ENCODE results near the gene ARHGEF25. TPM values are rescaled to one million over a fixed set of nuclear protein-coding genes. Genes with fewer than 3 reads are reported as not detected.
A peak's percentile ranks its signal among the peaks of the same experiment; 100 is the strongest.

The ARHGEF25 gene
- total RNA-seq, 1 experiment from 2014 or later: not detected

DNA sequence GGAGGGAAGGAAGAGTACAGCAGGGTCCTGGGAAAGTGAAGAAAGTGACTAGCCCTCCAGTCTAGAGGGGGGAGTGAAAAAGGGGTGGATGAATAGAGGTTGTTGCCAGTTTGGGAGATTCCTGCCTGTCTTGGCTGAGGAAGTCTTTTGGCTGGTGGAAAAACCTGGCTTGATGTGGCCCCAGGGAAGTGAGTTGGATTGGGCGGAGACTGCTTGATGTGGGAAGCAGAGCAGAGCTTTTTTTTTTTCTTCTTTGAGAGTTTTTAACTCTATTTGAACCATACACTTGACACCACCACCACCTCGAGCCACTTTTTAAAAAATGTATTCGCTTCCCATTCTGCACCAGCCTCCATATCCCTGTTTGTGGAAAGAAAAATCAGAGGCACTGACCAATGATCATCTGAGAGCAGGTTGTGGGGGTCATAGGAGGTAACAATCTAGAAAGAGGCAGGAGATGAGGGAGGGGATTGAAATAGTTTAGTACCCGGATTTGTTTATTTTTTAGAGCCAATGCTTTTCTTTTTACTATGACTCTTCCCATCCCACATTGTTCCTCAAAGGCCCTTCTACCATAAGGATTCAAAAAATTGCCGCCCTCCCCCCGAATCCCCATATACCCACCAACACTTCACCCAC, 7.3 kb upstream of the ARHGEF25 start:
- peak overlapping the region; percentile 85 for H3K9ac ChIP-seq (ENCODE audit: low read length)
- no peaks in the 10 kb centered on the region for H3K79me2 ChIP-seq (ENCODE audit: low read length)
- no peaks in the 10 kb centered on the region for H4K20me1 ChIP-seq (ENCODE audit: insufficient read depth, low read depth, low read length)
- H3K27me3 ChIP-seq (ENCODE audit: low read length): no peaks in the 10 kb centered on the region
- no peaks in the 10 kb centered on the region for H3K9me3 ChIP-seq (ENCODE audit: low read length)
- H3K9me2 ChIP-seq (replicated peaks; ENCODE audit: insufficient read depth, low read length): no peaks in the 10 kb centered on the region
- no peak overlapping the region for H3K27ac ChIP-seq (ENCODE audit: low read length)
- no peak overlapping the region for H2AFZ ChIP-seq (ENCODE audit: low read length)
- H3K4me2 ChIP-seq (ENCODE audit: low read depth, low read length, poor library complexity, severe bottlenecking): peak overlapping the region; percentile 85
- H3K36me3 ChIP-seq (ENCODE audit: insufficient read depth, low read length): no peaks in the 10 kb centered on the region
- no peak for DNase-seq
- peaks cover 13% of the 10 kb centered on the region for H3K4me1 ChIP-seq (ENCODE audit: low read length)
- H3K4me3 ChIP-seq (ENCODE audit: low read length): peak overlapping the region; percentile 81

DNA sequence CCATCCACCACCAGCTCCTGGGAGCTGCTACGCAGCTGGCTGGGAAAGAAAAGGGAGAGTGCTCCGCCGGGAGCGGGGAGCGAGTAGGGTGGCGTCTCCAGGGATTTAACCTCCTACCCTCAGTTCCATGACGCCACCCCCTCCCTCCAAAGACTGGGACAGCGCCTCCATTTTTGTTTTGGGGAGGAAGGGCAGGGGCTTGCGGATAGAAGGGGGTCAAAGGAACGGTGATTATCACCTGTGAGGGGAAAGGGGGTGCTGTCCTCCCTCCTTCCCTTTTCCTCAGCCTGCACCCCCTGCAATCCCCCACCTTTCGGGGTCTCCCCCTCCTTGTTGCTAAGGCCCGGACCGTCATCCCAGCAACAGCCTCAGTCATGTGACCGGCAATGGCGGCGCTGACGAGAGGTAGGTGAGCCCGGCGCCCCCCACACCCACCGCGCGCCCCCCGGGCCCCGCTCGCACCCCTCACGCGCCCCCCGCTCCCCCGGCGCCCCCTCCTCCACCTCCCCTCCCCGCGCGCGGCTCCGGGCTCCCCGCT, 6.7 kb upstream of the ARHGEF25 start, which contains the start of gene DTX3:
TSS of gene DTX3 (plus strand) at position 371 of the 538 bp plus-strand sequence. CDS start 1,694 bp downstream, outside the sequence.
- Histone ChIP-seq H3K4me2 (ENCODE audit: low read depth, low read length, poor library complexity, severe bottlenecking) (peak within 1 kb of the TSS; percentile 85), H3K79me2 (ENCODE audit: low read length) (no peaks in the 10 kb centered on the region), H3K9ac (ENCODE audit: low read length) (peak within 1 kb of the TSS; percentile 85), H3K4me3 (ENCODE audit: low read length) (peak within 1 kb of the TSS; percentile 81), H3K27ac (ENCODE audit: low read length) (peak within 1 kb of the TSS; percentile 61), H3K27me3 (ENCODE audit: low read length) (no peaks in the 10 kb centered on the region), H4K20me1 (ENCODE audit: insufficient read depth, low read depth, low read length) (no peaks in the 10 kb centered on the region), H3K36me3 (ENCODE audit: insufficient read depth, low read length) (no peaks in the 10 kb centered on the region), H3K4me1 (ENCODE audit: low read length) (peaks cover 13% of the 10 kb centered on the region), H3K9me2 (replicated peaks; ENCODE audit: insufficient read depth, low read length) (no peaks in the 10 kb centered on the region), H3K9me3 (ENCODE audit: low read length) (no peaks in the 10 kb centered on the region), H2AFZ (ENCODE audit: low read length) (no peak within 1 kb of the TSS)
- peak; percentile 67 for DNase-seq

GRCh38 chr12:57604992-57605810, 6.0 kb upstream of the ARHGEF25 start:
- no peaks in the 10 kb centered on the region for H3K9me3 ChIP-seq (ENCODE audit: low read length)
- H3K27me3 ChIP-seq (ENCODE audit: low read length): no peaks in the 10 kb centered on the region
- DNase-seq: peak; percentile 56
- H3K9ac ChIP-seq (ENCODE audit: low read length): peak overlapping the region; percentile 85
- peak overlapping the region; percentile 81 for H3K4me3 ChIP-seq (ENCODE audit: low read length)
- no peak overlapping the region for H2AFZ ChIP-seq (ENCODE audit: low read length)
- H3K4me1 ChIP-seq (ENCODE audit: low read length): peaks cover 13% of the 10 kb centered on the region
- peak overlapping the region; percentile 85 for H3K4me2 ChIP-seq (ENCODE audit: low read depth, low read length, poor library complexity, severe bottlenecking)
- H3K36me3 ChIP-seq (ENCODE audit: insufficient read depth, low read length): no peaks in the 10 kb centered on the region
- no peaks in the 10 kb centered on the region for H3K9me2 ChIP-seq (replicated peaks; ENCODE audit: insufficient read depth, low read length)
- H3K27ac ChIP-seq (ENCODE audit: low read length): peak overlapping the region; percentile 61
- H4K20me1 ChIP-seq (ENCODE audit: insufficient read depth, low read depth, low read length): no peaks in the 10 kb centered on the region
- H3K79me2 ChIP-seq (ENCODE audit: low read length): no peaks in the 10 kb centered on the region

GRCh38 chr12:57605811-57606311, 5.4 kb upstream of the ARHGEF25 start:
- Histone ChIP-seq H3K4me1 (ENCODE audit: low read length) (peaks cover 13% of the 10 kb centered on the region), H4K20me1 (ENCODE audit: insufficient read depth, low read depth, low read length) (no peaks in the 10 kb centered on the region), H3K9ac (ENCODE audit: low read length) (peak overlapping the region; percentile 85), H3K9me2 (replicated peaks; ENCODE audit: insufficient read depth, low read length) (no peaks in the 10 kb centered on the region), H2AFZ (ENCODE audit: low read length) (no peak overlapping the region), H3K4me3 (ENCODE audit: low read length) (peak overlapping the region; percentile 81), H3K27ac (ENCODE audit: low read length) (no peak overlapping the region), H3K4me2 (ENCODE audit: low read depth, low read length, poor library complexity, severe bottlenecking) (peak overlapping the region; percentile 85), H3K27me3 (ENCODE audit: low read length) (no peaks in the 10 kb centered on the region), H3K36me3 (ENCODE audit: insufficient read depth, low read length) (no peaks in the 10 kb centered on the region), H3K9me3 (ENCODE audit: low read length) (no peaks in the 10 kb centered on the region), H3K79me2 (ENCODE audit: low read length) (no peaks in the 10 kb centered on the region)
- DNase-seq: no peak

- no peak overlapping the region for H3K4me3 ChIP-seq (ENCODE audit: low read length)
- no peak overlapping the region for H3K4me2 ChIP-seq (ENCODE audit: low read depth, low read length, poor library complexity, severe bottlenecking)
- no peak overlapping the region for H3K9ac ChIP-seq (ENCODE audit: low read length)
- no peaks in the 10 kb centered on the region for H3K9me2 ChIP-seq (replicated peaks; ENCODE audit: insufficient read depth, low read length)
- no peaks in the 10 kb centered on the region for H3K9me3 ChIP-seq (ENCODE audit: low read length)
- no peaks in the 10 kb centered on the region for H3K36me3 ChIP-seq (ENCODE audit: insufficient read depth, low read length)
- H2AFZ ChIP-seq (ENCODE audit: low read length): no peak overlapping the region
- no peaks in the 10 kb centered on the region for H3K27me3 ChIP-seq (ENCODE audit: low read length)
- H3K4me1 ChIP-seq (ENCODE audit: low read length): peaks cover 17% of the 10 kb centered on the region
- no peaks in the 10 kb centered on the region for H3K79me2 ChIP-seq (ENCODE audit: low read length)
- no peak overlapping the region for H3K27ac ChIP-seq (ENCODE audit: low read length)
- DNase-seq: no peak
- no peaks in the 10 kb centered on the region for H4K20me1 ChIP-seq (ENCODE audit: insufficient read depth, low read depth, low read length)
These were observed 4.8 kb upstream of the ARHGEF25 start for GRCh38 chr12:57606399-57606798.

DNA sequence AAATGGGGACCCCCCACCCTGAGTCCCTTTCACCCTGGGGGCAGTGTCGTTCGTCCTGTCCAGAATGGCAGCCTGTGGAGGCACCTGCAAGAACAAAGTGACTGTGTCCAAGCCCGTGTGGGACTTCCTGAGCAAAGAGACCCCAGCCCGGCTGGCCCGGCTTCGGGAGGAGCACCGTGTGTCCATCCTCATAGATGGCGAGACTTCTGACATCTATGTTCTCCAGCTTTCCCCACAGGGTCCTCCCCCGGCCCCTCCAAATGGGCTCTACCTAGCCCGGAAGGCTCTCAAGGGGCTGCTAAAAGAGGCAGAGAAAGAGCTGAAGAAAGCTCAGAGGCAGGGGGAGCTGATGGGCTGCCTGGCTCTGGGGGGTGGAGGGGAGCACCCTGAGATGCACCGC, 4.4 kb upstream of the ARHGEF25 start:
- Histone ChIP-seq H3K79me2 (ENCODE audit: low read length) (no peaks in the 10 kb centered on the region), H3K4me3 (ENCODE audit: low read length) (no peak overlapping the region), H2AFZ (ENCODE audit: low read length) (no peak overlapping the region), H3K4me2 (ENCODE audit: low read depth, low read length, poor library complexity, severe bottlenecking) (no peak overlapping the region), H3K4me1 (ENCODE audit: low read length) (peaks cover 19% of the 10 kb centered on the region), H3K9ac (ENCODE audit: low read length) (no peak overlapping the region), H4K20me1 (ENCODE audit: insufficient read depth, low read depth, low read length) (no peaks in the 10 kb centered on the region), H3K9me3 (ENCODE audit: low read length) (no peaks in the 10 kb centered on the region), H3K27me3 (ENCODE audit: low read length) (no peaks in the 10 kb centered on the region), H3K9me2 (replicated peaks; ENCODE audit: insufficient read depth, low read length) (no peaks in the 10 kb centered on the region), H3K36me3 (ENCODE audit: insufficient read depth, low read length) (no peaks in the 10 kb centered on the region), H3K27ac (ENCODE audit: low read length) (no peak overlapping the region)
- DNase-seq: no peak

- Histone ChIP-seq H3K4me3 (ENCODE audit: low read length) (no peak overlapping the region), H3K9ac (ENCODE audit: low read length) (no peak overlapping the region), H3K27me3 (ENCODE audit: low read length) (no peaks in the 10 kb centered on the region), H2AFZ (ENCODE audit: low read length) (no peak overlapping the region), H3K4me1 (ENCODE audit: low read length) (peaks cover 19% of the 10 kb centered on the region), H4K20me1 (ENCODE audit: insufficient read depth, low read depth, low read length) (no peaks in the 10 kb centered on the region), H3K9me3 (ENCODE audit: low read length) (no peaks in the 10 kb centered on the region), H3K9me2 (replicated peaks; ENCODE audit: insufficient read depth, low read length) (no peaks in the 10 kb centered on the region), H3K27ac (ENCODE audit: low read length) (no peak overlapping the region), H3K36me3 (ENCODE audit: insufficient read depth, low read length) (no peaks in the 10 kb centered on the region), H3K4me2 (ENCODE audit: low read depth, low read length, poor library complexity, severe bottlenecking) (no peak overlapping the region), H3K79me2 (ENCODE audit: low read length) (no peaks in the 10 kb centered on the region)
- DNase-seq: no peak
These were observed 3.1 kb upstream of the ARHGEF25 start for GRCh38 chr12:57607958-57608663.

Measured in Karpas-422 (cell line).